GM18868 (cell line): ENCODE measurements around the gene POLR2J.
"Not testable (repeated sequence)": the region's sequence is repeated elsewhere in the genome, so short reads cannot be mapped to it uniquely, and the experiment has no call there.

Experiments used
- ATAC-seq: cut with Tn5 transposase; IDR thresholded peaks from one replicate; pipeline ENCODE4 v1.9.1; 2021; ENCODE audit warnings: mild to moderate bottlenecking, moderate library complexity; ENCODE audit not compliant: unreplicated experiment

The POLR2J gene

GRCh38 chr7:102496861-102497260 lies 18.1 kb upstream of the POLR2J start:
- not testable (repeated sequence) for ATAC-seq

- ATAC-seq = peak; percentile 70
Observed at GRCh38 chr7:102494473-102495149, 15.9 kb upstream of the POLR2J start.

- ATAC-seq = not testable (repeated sequence)
Observed at GRCh38 chr7:102494026-102494425, 15.3 kb upstream of the POLR2J start.

GRCh38 chr7:102493220-102493935 lies 14.7 kb upstream of the POLR2J start:
- ATAC-seq = peak; percentile 53

GRCh38 chr7:102490529-102491075 lies 11.9 kb upstream of the POLR2J start:
- ATAC-seq = peak; percentile 51

GRCh38 chr7:102484317-102484716 lies 5.6 kb upstream of the POLR2J start:
- not testable (repeated sequence) for ATAC-seq

GRCh38 chr7:102481962-102482361 lies 3.2 kb upstream of the POLR2J start:
- not testable (repeated sequence) for ATAC-seq

GRCh38 chr7:102479982-102480637 lies 1.4 kb upstream of the POLR2J start:
- not testable (repeated sequence) for ATAC-seq

GRCh38 chr7:102479209-102479584 lies 475 bp upstream of the POLR2J start:
- ATAC-seq = peak; percentile 30

- ATAC-seq = not testable (repeated sequence)
Observed at GRCh38 chr7:102474736-102475435, 3.8 kb downstream of the POLR2J start.

- not testable (repeated sequence) for ATAC-seq
Observed at GRCh38 chr7:102474116-102474515, 4.6 kb downstream of the POLR2J start.

GRCh38 chr7:102473271-102473991 lies 5.3 kb downstream of the POLR2J start:
- ATAC-seq = no peak

- ATAC-seq = no peak
Observed at GRCh38 chr7:102472126-102473041, 6.3 kb downstream of the POLR2J start.

- no peak for ATAC-seq
Observed at GRCh38 chr7:102471791-102472125, 7.0 kb downstream of the POLR2J start.

GRCh38 chr7:102469972-102470825 lies 8.5 kb downstream of the POLR2J start:
- ATAC-seq = no peak

GRCh38 chr7:102469351-102469971 lies 9.3 kb downstream of the POLR2J start:
- ATAC-seq = no peak

- ATAC-seq = no peak
Observed at GRCh38 chr7:102468478-102469350, 10.0 kb downstream of the POLR2J start.
